Endothelial cell of umbilical vein (primary cell): Measurements from ENCODE around the gene C2orf76. TPM values are rescaled to one million over a fixed set of nuclear protein-coding genes. Genes with fewer than 3 reads are reported as not detected.

Experiments
- BruUV-seq: library from RNA; stranded (reverse); fragments of 400-500 nt; replicated peaks from 2 replicates; lab custom pipeline; 2021; lab: Mats Ljungman, UMichigan
- CTCF ChIA-PET: fragments of 300-600, 350-600 bp; sonication (Branson Sonifier 250); formaldehyde crosslinking; loops from one replicate; lab custom pipeline; 2021; ENCODE audit warnings: antibody characterized with exemption, inconsistent platforms; lab: Charles Lee
- POLR2A ChIA-PET: fragments of 300-600, 350-600 bp; sonication (Branson Sonifier 250); formaldehyde crosslinking; loops from one replicate; lab custom pipeline; 2021; ENCODE audit warnings: antibody characterized with exemption, inconsistent platforms; lab: Charles Lee
- DNase-seq: peaks from one replicate; pipeline ENCODE4 v3.0.0-alpha.2; 2011; ENCODE audit warnings: low read depth, low spot score
- FAIRE-seq: peaks from 2 replicates; lab custom pipeline; 2011; peaks lifted over from hg19 to GRCh38; lab: Jason Lieb, UNC
- H2AFZ ChIP-seq: 2 replicates; pipeline ENCODE4 v1.6.0; 2012; ENCODE audit warnings: low read depth, low read length, control low read depth, inconsistent platforms
- H3K27ac ChIP-seq: 2 replicates; pipeline ENCODE4 v1.5.1; 2011; ENCODE audit warnings: low read depth, mild to moderate bottlenecking, control low read depth, low read length, moderate library complexity; ENCODE audit not compliant: insufficient read depth
- H3K27me3 ChIP-seq, 2 experiments: 2 replicates each; pipeline versions ENCODE4 v1.6.0 to v1.6.1; 2011; ENCODE audit warnings: low read length in 2 of 2, mixed read lengths in 1 of 2; ENCODE audit not compliant: control insufficient read depth in 2 of 2, insufficient read depth in 2 of 2
- H3K36me3 ChIP-seq, 2 experiments: 2 replicates in 1 of 2; 3 replicates in 1 of 2; pipeline ENCODE4 v1.5.1; 2011; ENCODE audit warnings: low read length in 2 of 2, mild to moderate bottlenecking in 1 of 2, moderate library complexity in 1 of 2; ENCODE audit not compliant: control insufficient read depth in 2 of 2, insufficient read depth in 2 of 2; ENCODE audit errors: extremely low read depth in 1 of 2
- H3K4me1 ChIP-seq: 3 replicates; pipeline ENCODE4 v1.5.1; 2011; ENCODE audit warnings: mild to moderate bottlenecking, low read length; ENCODE audit not compliant: control insufficient read depth, insufficient read depth; ENCODE audit errors: extremely low read depth
- H3K4me2 ChIP-seq: 2 replicates; pipeline ENCODE4 v1.6.1; 2011; ENCODE audit warnings: low read length, control low read depth, mixed read lengths; ENCODE audit not compliant: insufficient read depth
- H3K4me3 ChIP-seq, 3 experiments: fragments of 200-600 bp in 1 of 3; sonication (generic), shearing (Covaris generic) in 1 of 3; replicated peaks in 1 of 3; 2 replicates each; pipeline ENCODE4 v1.5.1; 2011 to 2016; ENCODE audit warnings: control low read depth in 3 of 3, low read length in 3 of 3, mild to moderate bottlenecking in 2 of 3, inconsistent platforms in 1 of 3, low read depth in 1 of 3, moderate library complexity in 1 of 3; ENCODE audit not compliant: insufficient read depth in 1 of 3
- H3K79me2 ChIP-seq: 2 replicates; pipeline ENCODE4 v1.6.0; 2012; ENCODE audit warnings: low read length, inconsistent platforms; ENCODE audit not compliant: control insufficient read depth, insufficient read depth
- H3K9ac ChIP-seq: replicated peaks from 2 replicates; pipeline ENCODE3; 2011; ENCODE audit warnings: low read length, control low read depth; ENCODE audit not compliant: insufficient read depth; ENCODE audit errors: extremely low read depth
- H3K9me1 ChIP-seq: replicated peaks from 3 replicates; pipeline ENCODE4 v1.6.0; 2011; ENCODE audit warnings: mild to moderate bottlenecking, low read length; ENCODE audit not compliant: control insufficient read depth, insufficient read depth; ENCODE audit errors: extremely low read depth
- H3K9me3 ChIP-seq: replicated peaks from 2 replicates; pipeline ENCODE4 v1.5.1; 2012; ENCODE audit warnings: low read length, inconsistent platforms; ENCODE audit not compliant: control insufficient read depth, insufficient read depth
- H4K20me1 ChIP-seq: replicated peaks from 2 replicates; pipeline ENCODE3; 2011; ENCODE audit warnings: mild to moderate bottlenecking, low read length; ENCODE audit not compliant: control insufficient read depth, insufficient read depth; ENCODE audit errors: extremely low read depth
- CTCF ChIP-seq, 2 donors: IDR thresholded peaks; 1 replicate in 1 of 2; 2 replicates in 1 of 2; pipeline ENCODE4 v1.5.1; 2011; ENCODE audit warnings: low read length in 2 of 2, mild to moderate bottlenecking in 2 of 2, moderate library complexity in 2 of 2, control low read depth in 1 of 2, inconsistent platforms in 1 of 2, low read depth in 1 of 2; ENCODE audit not compliant: insufficient read depth in 1 of 2; ENCODE audit errors: extremely low read depth in 1 of 2
- EZH2 ChIP-seq: IDR thresholded peaks from 2 replicates; pipeline ENCODE4 v1.6.1; 2012; ENCODE audit warnings: borderline replicate concordance, low read depth, mild to moderate bottlenecking, moderate library complexity, low read length, inconsistent platforms; ENCODE audit not compliant: severe bottlenecking
- FOS ChIP-seq: IDR thresholded peaks from 2 replicates; pipeline ENCODE4 v1.6.1; 2011; ENCODE audit warnings: mild to moderate bottlenecking, low read length, moderate library complexity, borderline replicate concordance; ENCODE audit not compliant: insufficient read depth
- GATA2 ChIP-seq: IDR thresholded peaks from 2 replicates; pipeline ENCODE4 v1.7.0; 2011; ENCODE audit warnings: low read depth, mild to moderate bottlenecking, moderate library complexity, mixed read lengths, low read length; ENCODE audit not compliant: insufficient read length, insufficient read depth
- JUN ChIP-seq: IDR thresholded peaks from 2 replicates; pipeline ENCODE4 v1.6.1; 2011; ENCODE audit warnings: borderline replicate concordance, low read depth; ENCODE audit not compliant: insufficient read length, insufficient read depth
- MAX ChIP-seq: IDR thresholded peaks from 2 replicates; pipeline ENCODE4 v1.6.1; 2011; ENCODE audit not compliant: insufficient read depth, insufficient read length
- MYC ChIP-seq: IDR thresholded peaks from one replicate; pipeline ENCODE4 v1.6.1; 2011; ENCODE audit warnings: mild to moderate bottlenecking, low read depth, low read length
- POLR2A ChIP-seq: IDR thresholded peaks from 2 replicates; pipeline ENCODE4 v1.6.1; 2012; ENCODE audit warnings: low read depth, mild to moderate bottlenecking, control low read depth, low read length
- POLR2AphosphoS5 ChIP-seq: IDR thresholded peaks from 2 replicates; pipeline ENCODE4 v1.6.1; 2012; ENCODE audit warnings: low read depth, mild to moderate bottlenecking, control low read depth, low read length, moderate library complexity; ENCODE audit not compliant: insufficient read depth
- dilution Hi-C: fragments of 300-500 bp; cut with MboI; formaldehyde crosslinking; loops from one replicate; pipeline ENCODE4 v1.15.0; 2019; ENCODE audit warnings: low sequenced_read_pairs; ENCODE audit not compliant: extremely low pct_ligation_motif_present
- intact Hi-C: fragments of 100-400 bp; cut with micrococcal nuclease; formaldehyde crosslinking; loops from one replicate; pipeline ENCODE4 v1.10.0; 2022
- polyA plus RNA-seq, 4 experiments: library from polyadenylated mRNA; depleted of rRNA in 3 of 4; stranded (reverse) in 3 of 4; unstranded in 1 of 4; fragments of >200 nt; gene quantifications; 2 replicates each; pipeline versions ENCODE4 v1.2.1 to v1.2.3, GENCODE V29; 2011 to 2012; ENCODE audit warnings: missing spikeins in 1 of 4
- total RNA-seq: library from RNA; stranded (reverse); gene quantifications from 2 replicates; pipeline ENCODE4 v1.2.3, GENCODE V29; 2021

C2orf76 gene
- total and polyA plus RNA-seq, 2 donors (not counting 3 experiments of a cell fraction or from before 2014, with no cell fraction given), result 7.4 to 12.1 TPM

- H3K27ac ChIP-seq, result no peak overlapping the region
- no peak for TF ChIP-seq POLR2AphosphoS5
- no peak for TF ChIP-seq MYC
- TF ChIP-seq MAX, result no peak
- no peak for TF ChIP-seq POLR2A
- no peak for TF ChIP-seq EZH2
- no peak for TF ChIP-seq GATA2
- TF ChIP-seq FOS, result no peak
- no peak for TF ChIP-seq CTCF (IDR thresholded peaks at IDR 0.05; ENCODE audit: extremely low read depth in 1 of 2, insufficient read depth in 1 of 2, low read depth in 1 of 2, low read length in 2 of 2)
- no peak for TF ChIP-seq JUN
- POLR2A ChIA-PET, result no interaction called here
- no peak overlapping the region for H3K4me2 ChIP-seq
- intact Hi-C loops (no loop called here), dilution Hi-C loops (no loop called here)
- BruUV-seq, result no TSS peak
- no peaks in the 10 kb centered on the region for H3K9me1 ChIP-seq
- H2AFZ ChIP-seq, result no peak overlapping the region
- peaks cover 2 to 4% of the 10 kb centered on the region in 2 experiments for H3K27me3 ChIP-seq
- H3K79me2 ChIP-seq, result no peaks in the 10 kb centered on the region
- no peaks in the 10 kb centered on the region for H3K9me3 ChIP-seq
- no peak overlapping the region for H3K9ac ChIP-seq
- FAIRE-seq, result no peak
- H3K4me1 ChIP-seq, result no peaks in the 10 kb centered on the region
- H3K4me3 ChIP-seq, result no peak overlapping the region
- H3K36me3 ChIP-seq, result peaks cover under 1 to 6% of the 10 kb centered on the region in 2 experiments
- no peaks in the 10 kb centered on the region for H4K20me1 ChIP-seq
- DNase-seq, result no peak
- CTCF ChIA-PET, result interaction anchor here (0.8 to 1.5 kb wide), 2 partner anchors 11 to 98 kb away, joined by 3 read pairs; no protein-coding TSS in a partner anchor
These were observed 11.3 kb upstream of the C2orf76 start for GRCh38 chr2:119377993-119378345.
